ENCODE data around the gene SIGLEC10. TPM values are rescaled to one million over a fixed set of nuclear protein-coding genes. Genes with fewer than 3 reads are reported as not detected.
A peak's percentile ranks its signal among the peaks of the same experiment; 100 is the strongest.

The SIGLEC10 gene
- total and polyA plus RNA-seq, 9 of the 15 experiments (the other 6 are each of a cell fraction or from before 2014, with no cell fraction given), result 0.10 to 1.8 (median 0.82) TPM

DNA sequence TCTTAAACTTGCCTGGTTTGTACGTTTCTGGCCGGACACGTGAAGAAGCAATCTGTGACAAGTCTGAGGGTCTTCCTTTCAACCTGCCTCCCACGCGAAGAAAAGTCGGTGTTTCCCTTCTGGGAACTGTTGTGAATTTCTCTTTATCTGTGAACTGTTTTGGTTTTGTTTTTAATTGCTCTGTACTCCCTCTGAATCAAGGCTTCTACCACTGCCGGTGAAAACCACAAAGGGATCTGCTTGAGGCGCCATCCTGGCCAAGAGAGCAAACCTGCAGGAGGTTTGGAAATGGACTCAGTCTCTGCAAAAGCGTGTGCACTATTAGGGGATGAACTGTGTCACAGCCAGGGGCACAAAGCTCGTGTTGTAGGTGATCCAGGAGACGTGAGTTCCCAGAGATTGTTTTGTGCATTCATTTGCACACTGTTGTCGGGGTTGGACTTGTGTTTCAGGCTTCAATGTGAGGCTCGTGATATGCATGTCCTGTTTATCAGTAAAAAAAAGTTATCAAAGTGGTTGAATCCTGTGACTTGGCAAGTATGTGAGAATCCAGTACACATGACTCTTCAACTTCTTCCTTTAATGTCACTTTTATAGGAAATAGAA lies 31.1 kb upstream of the SIGLEC10 start:
- CTCF ChIA-PET (ENCODE audit: low intra/inter-chr PET ratio), result no interaction called here
- Histone ChIP-seq H2AFZ (ENCODE audit: low read depth, low read length) (peak overlapping the region; percentile 35; the same call in 1 of the 2 replicates), H3K4me1 (replicated peaks in 1 of 2; ENCODE audit: control insufficient read depth in 2 of 2, insufficient read depth in 2 of 2, low read length in 2 of 2) (peaks cover 13 to 19% of the 10 kb centered on the region in 2 experiments), H3K27ac (ENCODE audit: extremely low read depth, low read depth, low read length) (no peak overlapping the region), H4K20me1 (replicated peaks; ENCODE audit: control insufficient read depth, insufficient read depth, low read length) (no peaks in the 10 kb centered on the region), H3K27me3 (ENCODE audit: control insufficient read depth in 2 of 2, insufficient read depth in 2 of 2, low read length in 2 of 2) (no peaks in the 10 kb centered on the region), H3K4me3 (no peak overlapping the region), H3K9me3 (replicated peaks; ENCODE audit: control insufficient read depth, insufficient read depth, low read depth, low read length) (peaks cover 1% of the 10 kb centered on the region; the same call in 1 of the 2 replicates), H3K4me2 (ENCODE audit: insufficient read depth, low read length) (peak overlapping the region; percentile 60), H3K9me1 (ENCODE audit: control insufficient read depth, insufficient read depth, low read length) (no peaks in the 10 kb centered on the region), H3K79me2 (ENCODE audit: control insufficient read depth, insufficient read depth, low read length) (no peaks in the 10 kb centered on the region), H3K9ac (ENCODE audit: insufficient read depth in 1 of 2, low read depth in 2 of 2, low read length in 2 of 2) (no peak overlapping the region; a peak in 1 of 4 replicates), H3K36me3 (ENCODE audit: control insufficient read depth, insufficient read depth, low read length) (no peaks in the 10 kb centered on the region)
- FAIRE-seq (peak; percentile 15), ATAC-seq (peak; percentile 47), DNase-seq (ENCODE audit: extremely low read depth in 1 of 4, low spot score in 3 of 4) (peak in 1 of 4 experiments; percentile 28)
- POLR2A ChIA-PET, result no interaction called here
- in situ Hi-C loops (cut with MboI), result no loop called here
- 8% methylated on average over 13 of the region's 13 CpGs for WGBS (ENCODE audit: insufficient coverage, low coverage, missing lambda C conversion rate)
- no TSS peak for BruUV-seq (replicated peaks)
- intact Hi-C loops (cut with micrococcal nuclease), result no loop called here
- TF ChIP-seq HMG20A (CRISPR knock-in tag; conservative IDR thresholded peaks at IDR 0.05), result peak; percentile 37; the same call in 1 of the 2 replicates
- TF ChIP-seq CTBP1 (IDR thresholded peaks at IDR 0.05; ENCODE audit: borderline replicate concordance), result peak; percentile 22; the same call in 1 of the 2 replicates
- no peak for TF ChIP-seq ZNF253 (CRISPR knock-in tag; conservative IDR thresholded peaks at IDR 0.05)
- TF ChIP-seq TRIM24 (IDR thresholded peaks at IDR 0.05), result 0 out of 4 replicates have a peak, but pooled peaks of 1 of the 2 experiments have one; percentile 12
- TF ChIP-seq TAF1 (IDR thresholded peaks at IDR 0.05; ENCODE audit: control insufficient read depth, extremely low read depth, insufficient read depth, low read length, severe bottlenecking), result no peak
- TF ChIP-seq MIER1 (IDR thresholded peaks at IDR 0.05; ENCODE audit: low read depth), result no peak
- TF ChIP-seq TFE3 (CRISPR knock-in tag; IDR thresholded peaks at IDR 0.05), result peak; percentile 4; the same call in 1 of the 2 replicates
- TF ChIP-seq JUND (IDR thresholded peaks at IDR 0.05; ENCODE audit: borderline replicate concordance, low read depth, low read length), result 0 out of 2 replicates have a peak, but pooled peaks have one; percentile 19
- TF ChIP-seq JUND (tag; IDR thresholded peaks at IDR 0.05; ENCODE audit: borderline replicate concordance, low read depth, low read length), result 0 out of 3 replicates have a peak, but pooled peaks have one; percentile 28
- no peak for TF ChIP-seq PML (IDR thresholded peaks at IDR 0.05; ENCODE audit: low read length)
- peak; percentile 35; the same call in 1 of the 2 replicates for TF ChIP-seq L3MBTL2 (IDR thresholded peaks at IDR 0.05)
- TF ChIP-seq FOXJ2 (tag; IDR thresholded peaks at IDR 0.05), result peak; percentile 67
- 0 out of 2 replicates have a peak, but pooled peaks have one; percentile 38 for TF ChIP-seq NBN (IDR thresholded peaks at IDR 0.05; ENCODE audit: low read depth)
- peak; percentile 13; the same call in 1 of the 2 replicates for TF ChIP-seq NCOR1 (IDR thresholded peaks at IDR 0.05)
- TF ChIP-seq ZNF384 (IDR thresholded peaks at IDR 0.05; ENCODE audit: low read depth, low read length), result 0 out of 2 replicates have a peak, but pooled peaks have one; percentile 11
- peak; percentile 1; the same call in 1 of the 2 replicates for TF ChIP-seq MAFF (IDR thresholded peaks at IDR 0.05; ENCODE audit: low read length)
- peak; percentile 81 to 83 for TF ChIP-seq KDM1A (IDR thresholded peaks at IDR 0.05)
- TF ChIP-seq CBFA2T3 (IDR thresholded peaks at IDR 0.05), result peak; percentile 66
- TF ChIP-seq ZNF224 (CRISPR knock-in tag; IDR thresholded peaks at IDR 0.05), result no peak
- TF ChIP-seq TCF3 (CRISPR knock-in tag; IDR thresholded peaks at IDR 0.05), result peak; percentile 41; the same call in 1 of the 2 replicates
- 0 out of 2 replicates have a peak, but pooled peaks have one; percentile 16 for TF ChIP-seq MYC (IDR thresholded peaks at IDR 0.05; ENCODE audit: low read depth, low read length)
- no peak for TF ChIP-seq MYC (CRISPR knock-in tag; IDR thresholded peaks at IDR 0.05; ENCODE audit: borderline replicate concordance, low read depth)
- TF ChIP-seq HDAC2 (IDR thresholded peaks at IDR 0.05), result no peak
- peak; percentile 28; the same call in 1 of the 2 replicates for TF ChIP-seq CBFA2T2 (conservative IDR thresholded peaks at IDR 0.05)
- TF ChIP-seq EGR1 (conservative IDR thresholded peaks at IDR 0.05), result peak; percentile 25; the same call in 1 of the 2 replicates
- TF ChIP-seq CCAR2 (IDR thresholded peaks at IDR 0.05; ENCODE audit: low read depth, low read length), result no peak

All from K562 (cell line).